Left ventricle myocardium superior (tissue), 1 donor: ENCODE data around the gene RAP1A. TPM values are rescaled to one million over a fixed set of nuclear protein-coding genes. Genes with fewer than 3 reads are reported as not detected.
A peak's percentile ranks its signal among the peaks of the same experiment; 100 is the strongest.

Experiments
- ATAC-seq: fragments of 200-7000 bp; cut with Tn5 transposase; one replicate; pipeline ENCODE4 v1.9.1; 2020; ENCODE audit warnings: mild to moderate bottlenecking, moderate library complexity
- DNase-seq: peaks from one replicate; pipeline ENCODE4 v3.0.0-alpha.2; 2020
- intact Hi-C: fragments of 100-400 bp; cut with micrococcal nuclease; formaldehyde crosslinking; loops from one replicate; pipeline ENCODE4 v1.11.0; 2022
- total RNA-seq: library from RNA; stranded (reverse); fragmentation: NEBNext Ultra II Directional; extraction: Animal tissue kit (Norgen Biotek cat#: 25700); gene quantifications from one replicate; pipeline ENCODE4 v1.2.1, GENCODE V29; 2021
- donor health status: DM: no; HTN: yes; CAD: no; lungs with severe emphysema.

RAP1A gene
- total RNA-seq, 1 donor from 2014 or later: 102 TPM

GRCh38 chr1:111729271-111729921, 109.8 kb downstream of the RAP1A start:
- peak; percentile 85 for DNase-seq
- intact Hi-C loops: no loop called here
- ATAC-seq: peak; percentile 69

GRCh38 chr1:111729946-111730681, 110.5 kb downstream of the RAP1A start:
- intact Hi-C loops: no loop called here
- ATAC-seq: no peak
- DNase-seq: no peak

- ATAC-seq (no peak), DNase-seq (no peak)
- intact Hi-C loops: no loop called here
These were observed 111.1 kb downstream of the RAP1A start for GRCh38 chr1:111730706-111731105.

DNA sequence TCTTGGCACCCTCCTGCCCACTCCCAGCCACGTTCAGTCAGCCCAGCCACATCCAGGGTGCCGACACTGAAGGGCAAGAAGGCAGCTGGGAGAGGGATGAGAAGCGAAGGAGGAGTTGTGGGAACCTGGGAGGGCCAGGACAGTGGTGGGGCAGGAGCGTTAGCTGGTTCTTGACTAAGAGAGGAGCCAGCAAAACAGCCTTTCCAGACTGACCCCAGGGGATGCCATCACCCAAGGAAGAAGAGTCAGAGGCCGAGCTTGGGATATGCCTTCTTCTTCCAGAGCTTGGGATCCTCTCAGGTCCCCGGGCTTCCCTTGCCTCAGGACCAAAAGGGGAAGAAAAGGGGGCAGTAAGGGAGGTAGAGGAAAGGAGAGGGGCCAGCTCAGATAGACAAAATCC, 112.4 kb downstream of the RAP1A start:
- intact Hi-C loops: no loop called here
- ATAC-seq: no peak
- DNase-seq: no peak

- intact Hi-C loops: no loop called here
- DNase-seq (no peak), ATAC-seq (no peak)
These were observed 113.1 kb downstream of the RAP1A start for GRCh38 chr1:111732718-111733117.

- ATAC-seq (peak; percentile 37), DNase-seq (peak; percentile 77)
- intact Hi-C loops: no loop called here
These were observed 113.8 kb downstream of the RAP1A start for GRCh38 chr1:111733183-111733991.

GRCh38 chr1:111733992-111734341, 114.4 kb downstream of the RAP1A start:
- DNase-seq (no peak), ATAC-seq (no peak)
- intact Hi-C loops: no loop called here

- no peak for ATAC-seq
- intact Hi-C loops: no loop called here
- no peak for DNase-seq
These were observed 114.8 kb downstream of the RAP1A start for GRCh38 chr1:111734426-111734825.

DNA sequence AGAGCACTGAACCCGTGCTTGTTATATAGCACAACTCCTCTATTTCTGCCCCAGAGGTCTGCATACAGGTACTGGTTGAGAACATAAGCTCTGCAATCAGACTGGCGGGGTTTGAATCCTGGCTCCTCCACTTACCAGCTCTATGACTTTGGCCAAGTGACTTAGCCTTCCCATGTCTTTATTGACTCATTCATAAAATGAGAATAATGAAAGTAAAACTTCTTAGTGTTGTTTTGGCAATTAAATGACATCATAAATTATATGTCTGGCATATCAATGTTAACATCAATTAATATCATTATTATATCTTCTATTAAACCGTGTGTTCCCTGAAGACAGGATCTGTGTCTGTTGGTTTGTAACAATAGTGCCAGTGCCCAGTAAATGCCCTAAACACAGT, 115.3 kb downstream of the RAP1A start:
- ATAC-seq (no peak), DNase-seq (no peak)
- intact Hi-C loops: no loop called here

DNA sequence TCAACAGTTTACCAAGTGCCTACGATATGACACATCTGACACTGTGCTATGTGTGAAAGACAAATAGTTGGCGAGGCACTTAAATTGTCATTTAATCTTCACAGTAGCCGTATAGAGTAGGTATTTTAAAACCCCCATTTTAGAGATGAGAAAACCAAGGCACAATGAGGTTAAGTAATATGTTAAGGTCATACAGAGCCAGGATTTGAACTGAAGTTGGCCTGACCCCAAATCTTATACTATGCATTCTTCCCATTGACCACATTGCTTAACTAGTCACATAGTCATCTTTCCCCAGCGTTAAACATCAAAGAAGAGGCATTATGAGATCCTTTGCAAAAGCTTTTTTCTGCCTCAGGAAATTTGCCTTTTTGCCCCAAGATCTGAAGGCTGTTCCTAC, 115.7 kb downstream of the RAP1A start:
- no peak for ATAC-seq

GRCh38 chr1:111735858-111736544, 116.4 kb downstream of the RAP1A start:
- DNase-seq: no peak
- intact Hi-C loops: no loop called here
- ATAC-seq: no peak

More for the DNA sequence above, 115.7 kb downstream of the RAP1A start:
- intact Hi-C loops: no loop called here
- DNase-seq: no peak

- intact Hi-C loops: no loop called here
- ATAC-seq: peak; percentile 29
These were observed 117.1 kb downstream of the RAP1A start for GRCh38 chr1:111736548-111737215.

GRCh38 chr1:111737216-111738132, 117.9 kb downstream of the RAP1A start:
- intact Hi-C loops: no loop called here
- ATAC-seq (no peak), DNase-seq (no peak)

More at GRCh38 chr1:111736548-111737215, 117.1 kb downstream of the RAP1A start:
- DNase-seq: peak; percentile 85

DNA sequence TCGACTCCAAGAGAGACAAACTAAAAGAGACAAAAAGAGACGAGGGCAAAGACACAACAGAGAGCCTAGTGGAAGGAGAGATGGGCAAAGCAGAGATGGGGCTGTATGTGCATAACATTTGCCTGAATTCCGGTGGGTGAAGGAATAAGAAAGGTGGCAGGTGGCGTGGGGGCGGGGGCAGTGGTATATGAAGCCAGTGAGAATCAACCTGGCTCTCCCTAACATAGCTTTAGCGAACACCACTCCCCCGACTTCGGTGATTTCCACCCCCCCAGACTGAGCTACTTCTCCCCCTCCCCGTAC, 118.5 kb downstream of the RAP1A start:
- no peak for DNase-seq
- intact Hi-C loops: no loop called here
- no peak for ATAC-seq

DNA sequence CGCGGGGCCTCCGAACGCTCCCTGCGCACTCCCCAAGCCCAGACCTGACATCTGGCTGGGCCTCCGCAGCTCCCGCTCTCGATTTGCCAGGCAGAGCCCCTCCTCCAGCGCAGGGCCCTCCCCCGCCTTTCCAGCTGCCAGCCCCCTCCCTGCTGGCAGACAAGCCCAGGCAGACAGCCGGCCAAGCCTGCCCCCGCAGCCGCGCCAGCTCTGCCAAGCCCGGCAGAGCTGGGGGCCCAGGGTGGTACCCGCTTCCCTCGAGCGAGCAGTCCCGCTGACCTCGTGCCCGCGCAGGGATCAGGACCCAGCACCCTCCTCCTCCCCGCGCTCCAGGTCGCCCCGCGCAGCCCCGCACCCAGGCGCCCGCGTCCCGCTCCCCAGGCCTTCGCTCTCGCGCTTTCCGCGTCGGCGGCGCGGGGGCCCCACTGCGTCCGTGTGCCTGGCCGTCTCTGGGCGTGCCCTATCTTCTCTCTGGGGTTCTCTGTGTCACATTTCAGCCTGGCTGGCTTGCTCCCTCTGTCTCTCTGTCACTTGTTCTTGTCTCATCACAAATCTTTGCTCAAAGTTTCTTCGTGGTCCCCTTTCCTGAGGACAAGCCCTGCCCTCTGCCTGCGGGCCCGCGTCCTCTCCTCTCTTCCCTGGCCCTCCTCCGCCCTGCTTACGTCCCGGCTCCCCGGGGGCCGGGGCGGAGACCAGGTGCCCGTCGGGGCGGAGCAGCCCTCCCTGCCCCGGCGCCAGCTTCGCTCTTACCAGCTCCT, 119.0 kb downstream of the RAP1A start:
- DNase-seq: peak; percentile 90
- intact Hi-C loops: no loop called here
- peak; percentile 70 for ATAC-seq

- DNase-seq (peak; percentile 95), ATAC-seq (peak; percentile 86)
- intact Hi-C loops: no loop called here
These were observed 119.8 kb downstream of the RAP1A start, which contains the start of gene INKA2 for GRCh38 chr1:111739194-111739924. TSS of gene INKA2 (minus strand) at chr1:111739395. CDS start at chr1:111739242, 153 bp downstream.
